Measurements from ENCODE around the gene INSIG1.

GRCh38 chr7:155300641-155301452 lies 3.2 kb downstream of the INSIG1 start:
- TF ChIP-seq, protein P1, sequence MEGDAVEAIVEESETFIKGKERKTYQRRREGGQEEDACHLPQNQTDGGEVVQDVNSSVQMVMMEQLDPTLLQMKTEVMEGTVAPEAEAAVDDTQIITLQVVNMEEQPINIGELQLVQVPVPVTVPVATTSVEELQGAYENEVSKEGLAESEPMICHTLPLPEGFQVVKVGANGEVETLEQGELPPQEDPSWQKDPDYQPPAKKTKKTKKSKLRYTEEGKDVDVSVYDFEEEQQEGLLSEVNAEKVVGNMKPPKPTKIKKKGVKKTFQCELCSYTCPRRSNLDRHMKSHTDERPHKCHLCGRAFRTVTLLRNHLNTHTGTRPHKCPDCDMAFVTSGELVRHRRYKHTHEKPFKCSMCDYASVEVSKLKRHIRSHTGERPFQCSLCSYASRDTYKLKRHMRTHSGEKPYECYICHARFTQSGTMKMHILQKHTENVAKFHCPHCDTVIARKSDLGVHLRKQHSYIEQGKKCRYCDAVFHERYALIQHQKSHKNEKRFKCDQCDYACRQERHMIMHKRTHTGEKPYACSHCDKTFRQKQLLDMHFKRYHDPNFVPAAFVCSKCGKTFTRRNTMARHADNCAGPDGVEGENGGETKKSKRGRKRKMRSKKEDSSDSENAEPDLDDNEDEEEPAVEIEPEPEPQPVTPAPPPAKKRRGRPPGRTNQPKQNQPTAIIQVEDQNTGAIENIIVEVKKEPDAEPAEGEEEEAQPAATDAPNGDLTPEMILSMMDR (conservative IDR thresholded peaks at IDR 0.05; ENCODE audit: low read depth, low read length) = no peak
- no peak for TF ChIP-seq EZH2 (IDR thresholded peaks at IDR 0.05; ENCODE audit: borderline replicate concordance, low read depth, low read length, poor library complexity, severe bottlenecking)
